DND-41 (cell line): ENCODE data around the gene LEPR.

Experiments
- ATAC-seq: fragments of 200-7000 bp; cut with Tn5 transposase; 3 replicates; pipeline ENCODE4 v1.9.1; 2021; ENCODE audit warnings: low read depth; ENCODE audit not compliant: insufficient read depth
- DNase-seq: peaks from one replicate; pipeline ENCODE4 v3.0.0-alpha.2; 2020
- H2AFZ ChIP-seq: 2 replicates; pipeline ENCODE4 v1.6.0; 2012; ENCODE audit warnings: low read depth, low read length
- H3K27ac ChIP-seq: 2 replicates; pipeline ENCODE4 v1.5.1; 2012; ENCODE audit warnings: low read length, inconsistent platforms
- H3K27me3 ChIP-seq: fragments of 200-600 bp; sonication (generic); 2 replicates; pipeline ENCODE4 v1.6.0; 2012; ENCODE audit warnings: low read length, mild to moderate bottlenecking, inconsistent platforms; ENCODE audit not compliant: insufficient read depth, poor library complexity
- H3K36me3 ChIP-seq: 2 replicates; pipeline ENCODE4 v1.5.1; 2012; ENCODE audit warnings: low read length, inconsistent platforms; ENCODE audit not compliant: insufficient read depth
- H3K4me1 ChIP-seq: 2 replicates; pipeline ENCODE4 v1.5.1; 2012; ENCODE audit warnings: mild to moderate bottlenecking, low read length; ENCODE audit not compliant: insufficient read depth
- H3K4me2 ChIP-seq: 2 replicates; pipeline ENCODE4 v1.6.0; 2012; ENCODE audit warnings: mild to moderate bottlenecking, moderate library complexity, low read length, inconsistent platforms; ENCODE audit not compliant: insufficient read depth
- H3K4me3 ChIP-seq, 2 experiments: fragments of 200-600 bp in 1 of 2; shearing (Covaris generic) in 1 of 2; 2 replicates each; pipeline ENCODE4 v1.5.1; 2012 to 2016; ENCODE audit warnings: inconsistent platforms in 2 of 2, low read length in 2 of 2, mild to moderate bottlenecking in 2 of 2, low read depth in 1 of 2, moderate library complexity in 1 of 2
- H3K79me2 ChIP-seq: 2 replicates; pipeline ENCODE4 v1.6.0; 2012; ENCODE audit warnings: low read length, inconsistent platforms; ENCODE audit not compliant: insufficient read depth
- H3K9ac ChIP-seq: 2 replicates; pipeline ENCODE4 v1.6.0; 2012; ENCODE audit warnings: low read depth, mild to moderate bottlenecking, inconsistent platforms, low read length, moderate library complexity
- H3K9me3 ChIP-seq: 2 replicates; pipeline ENCODE4 v1.5.1; 2012; ENCODE audit warnings: low read length, moderate library complexity, mild to moderate bottlenecking, inconsistent platforms; ENCODE audit not compliant: insufficient read depth, severe bottlenecking
- H4K20me1 ChIP-seq: 2 replicates; pipeline ENCODE4 v1.6.0; 2012; ENCODE audit warnings: low read length; ENCODE audit not compliant: insufficient read depth
- CTCF ChIP-seq: IDR thresholded peaks from 2 replicates; pipeline ENCODE4 v1.5.1; 2012; ENCODE audit warnings: borderline replicate concordance, low read length, moderate library complexity, mild to moderate bottlenecking; ENCODE audit not compliant: poor library complexity, severe bottlenecking; ENCODE audit errors: extremely low read depth
- EZH2 ChIP-seq: IDR thresholded peaks from 3 replicates; pipeline ENCODE4 v1.6.1; 2012; ENCODE audit warnings: borderline replicate concordance, low read depth, mild to moderate bottlenecking, moderate library complexity, low read length, inconsistent platforms; ENCODE audit not compliant: severe bottlenecking

LEPR gene

GRCh38 chr1:65387821-65388220 lies 32.6 kb upstream of the LEPR start:
- ATAC-seq: no peak

GRCh38 chr1:65388908-65389695 lies 31.4 kb upstream of the LEPR start:
- H3K4me3 ChIP-seq: no peak overlapping the region
- TF ChIP-seq CTCF (no peak), EZH2 (no peak)
- no peaks in the 10 kb centered on the region for H3K4me1 ChIP-seq
- H3K27me3 ChIP-seq: no peaks in the 10 kb centered on the region
- no peak overlapping the region for H3K27ac ChIP-seq
- H3K36me3 ChIP-seq: peaks cover 18% of the 10 kb centered on the region; the same call in 1 of the 2 replicates
- no peak for DNase-seq
- no peak overlapping the region for H3K4me2 ChIP-seq
- no peaks in the 10 kb centered on the region for H3K9me3 ChIP-seq
- H3K9ac ChIP-seq: no peak overlapping the region
- no peaks in the 10 kb centered on the region for H4K20me1 ChIP-seq
- no peak for ATAC-seq
- no peaks in the 10 kb centered on the region for H3K79me2 ChIP-seq
- H2AFZ ChIP-seq: no peak overlapping the region

More at GRCh38 chr1:65387821-65388220, 32.6 kb upstream of the LEPR start:
- H2AFZ ChIP-seq: no peak overlapping the region
- no peak overlapping the region for H3K9ac ChIP-seq
- no peaks in the 10 kb centered on the region for H4K20me1 ChIP-seq
- H3K27me3 ChIP-seq: no peaks in the 10 kb centered on the region
- no peak overlapping the region for H3K27ac ChIP-seq
- no peak for TF ChIP-seq CTCF
- no peak for TF ChIP-seq EZH2
- no peak overlapping the region for H3K4me2 ChIP-seq
- peaks cover 11% of the 10 kb centered on the region; the same call in 1 of the 2 replicates for H3K36me3 ChIP-seq
- H3K4me3 ChIP-seq: no peak overlapping the region
- no peaks in the 10 kb centered on the region for H3K4me1 ChIP-seq
- DNase-seq: no peak
- H3K79me2 ChIP-seq: no peaks in the 10 kb centered on the region
- H3K9me3 ChIP-seq: no peaks in the 10 kb centered on the region

- Histone ChIP-seq H3K27ac (no peak overlapping the region), H3K36me3 (peaks cover 25% of the 10 kb centered on the region; the same call in 1 of the 2 replicates), H3K79me2 (no peaks in the 10 kb centered on the region), H2AFZ (no peak overlapping the region), H3K27me3 (no peaks in the 10 kb centered on the region), H4K20me1 (no peaks in the 10 kb centered on the region), H3K9ac (no peak overlapping the region), H3K4me2 (no peak overlapping the region), H3K4me1 (no peaks in the 10 kb centered on the region), H3K4me3 (no peak overlapping the region), H3K9me3 (no peaks in the 10 kb centered on the region)
- no peak for DNase-seq
- TF ChIP-seq EZH2 (no peak), CTCF (no peak)
- ATAC-seq: no peak
These were observed 28.0 kb upstream of the LEPR start for GRCh38 chr1:65392497-65392896.
